Activated CD8-positive, alpha-beta memory T cell treated with anti-CD3 and anti-CD28 coated beads for 1 hour (primary cell): ENCODE measurements around the gene SYT11.

Experiments
- DNase-seq, 2 donors: peaks; one replicate each; pipeline ENCODE4 v3.0.0-alpha.2; 2020; ENCODE audit warnings: low read depth in 1 of 2; ENCODE audit errors: extremely low read depth in 1 of 2

The SYT11 gene

GRCh38 chr1:155934097-155934935, 74.9 kb downstream of the SYT11 start, which contains the start of gene KHDC4:
TSS of gene KHDC4 (minus strand) at chr1:155934413. CDS start at chr1:155934373, 40 bp downstream.
- DNase-seq: peak; percentile 82 to 86
